Nephron progenitor cell (in vitro differentiated cells): ENCODE measurements around the gene IGSF5.

ENCODE experiments used
- DNase-seq: peaks from one replicate; pipeline ENCODE4 v3.0.0; 2021
- H3K27ac Mint-ChIP-seq: 2 replicates; pipeline ENCODE4 v1.8.0; 2021; ENCODE audit warnings: mild to moderate bottlenecking, moderate library complexity, mixed read lengths
- H3K27me3 Mint-ChIP-seq: 2 replicates; pipeline ENCODE4 v1.8.0; 2021; ENCODE audit warnings: mild to moderate bottlenecking, low read depth, mixed read lengths; ENCODE audit not compliant: poor library complexity
- H3K36me3 Mint-ChIP-seq: 2 replicates; pipeline ENCODE4 v1.8.0; 2021; ENCODE audit warnings: low read depth, mixed read lengths
- H3K4me1 Mint-ChIP-seq: 2 replicates; pipeline ENCODE4 v1.8.0; 2021; ENCODE audit warnings: mixed read lengths
- H3K4me3 Mint-ChIP-seq: 2 replicates; pipeline ENCODE4 v1.8.0; 2021; ENCODE audit warnings: mild to moderate bottlenecking, moderate library complexity, mixed read lengths
- H3K9me3 Mint-ChIP-seq: 2 replicates; pipeline ENCODE4 v1.8.0; 2021; ENCODE audit warnings: mild to moderate bottlenecking, moderate library complexity, mixed read lengths
- CTCF ChIP-seq: fragments of 200-600 bp; sonication (generic); IDR thresholded peaks from 2 replicates; pipeline ENCODE4 v1.5.0; 2021; ENCODE audit warnings: antibody characterized with exemption

The IGSF5 gene

DNA sequence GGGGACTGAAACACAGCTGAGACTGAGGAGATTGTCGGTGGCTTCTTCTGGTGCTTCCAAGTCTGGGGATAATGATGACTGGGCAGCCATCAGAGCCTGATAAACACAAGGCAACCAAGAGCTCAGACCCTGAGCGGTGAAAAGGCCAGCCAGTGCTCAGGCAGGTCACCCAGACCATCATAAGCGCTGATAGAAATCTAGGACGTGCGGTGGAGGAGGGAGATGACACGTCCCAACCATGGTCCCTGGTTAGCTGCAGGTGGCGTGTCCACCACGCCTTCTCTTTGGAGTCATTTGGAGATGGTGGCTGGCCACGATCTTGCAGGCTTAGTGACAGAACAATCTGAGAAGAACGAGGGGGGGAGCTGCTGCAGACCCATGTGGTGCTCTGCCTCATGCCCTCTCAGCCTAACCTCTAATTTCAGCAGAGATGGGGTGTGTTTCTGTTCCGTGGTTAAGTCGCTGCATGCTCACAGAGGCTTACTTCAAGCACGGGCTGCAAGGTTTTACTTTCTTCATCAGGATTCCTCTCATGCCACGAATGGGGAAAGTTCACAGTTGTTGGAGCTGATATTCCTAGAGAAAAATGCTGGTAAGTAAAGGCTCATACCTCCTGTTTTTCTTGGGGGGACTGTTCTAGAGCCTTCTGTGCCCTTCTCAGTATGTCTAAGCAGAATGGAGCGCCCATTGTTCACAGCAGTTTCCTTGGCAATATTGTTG lies 17.4 kb upstream of the IGSF5 start:
- no peak for TF ChIP-seq CTCF
- Mint-ChIP-seq H3K4me1 (no peaks in the 10 kb centered on the region), H3K27me3 (peaks cover 4% of the 10 kb centered on the region), H3K27ac (no peak overlapping the region), H3K4me3 (no peak overlapping the region), H3K9me3 (peaks cover 19% of the 10 kb centered on the region), H3K36me3 (peaks cover 14% of the 10 kb centered on the region)
- DNase-seq: no peak

DNA sequence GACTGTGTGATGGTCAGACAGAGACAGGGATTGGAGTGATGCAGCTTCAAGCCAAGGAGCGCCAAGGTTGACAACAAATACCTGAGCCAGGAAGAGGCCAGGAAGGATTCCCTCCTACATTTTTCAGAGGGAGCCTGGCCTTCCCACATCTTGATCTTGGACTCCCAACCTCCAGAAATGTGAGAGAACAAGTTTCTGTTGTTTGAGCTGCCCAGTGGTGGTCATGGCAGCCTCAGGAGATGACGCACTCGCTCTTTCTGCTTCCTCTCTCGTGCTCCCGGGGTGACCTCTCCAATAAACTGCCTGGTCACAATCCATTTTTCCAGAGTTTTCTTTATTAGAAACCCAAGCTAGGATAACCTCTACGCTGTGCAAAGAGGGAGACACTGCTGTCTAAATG lies 16.6 kb upstream of the IGSF5 start:
- H3K9me3 Mint-ChIP-seq: peaks cover 15% of the 10 kb centered on the region
- no peaks in the 10 kb centered on the region for H3K4me1 Mint-ChIP-seq
- no peak overlapping the region for H3K27ac Mint-ChIP-seq
- TF ChIP-seq CTCF: no peak
- no peak for DNase-seq
- peaks cover 4% of the 10 kb centered on the region for H3K27me3 Mint-ChIP-seq
- H3K36me3 Mint-ChIP-seq: peaks cover 10% of the 10 kb centered on the region
- H3K4me3 Mint-ChIP-seq: no peak overlapping the region

DNA sequence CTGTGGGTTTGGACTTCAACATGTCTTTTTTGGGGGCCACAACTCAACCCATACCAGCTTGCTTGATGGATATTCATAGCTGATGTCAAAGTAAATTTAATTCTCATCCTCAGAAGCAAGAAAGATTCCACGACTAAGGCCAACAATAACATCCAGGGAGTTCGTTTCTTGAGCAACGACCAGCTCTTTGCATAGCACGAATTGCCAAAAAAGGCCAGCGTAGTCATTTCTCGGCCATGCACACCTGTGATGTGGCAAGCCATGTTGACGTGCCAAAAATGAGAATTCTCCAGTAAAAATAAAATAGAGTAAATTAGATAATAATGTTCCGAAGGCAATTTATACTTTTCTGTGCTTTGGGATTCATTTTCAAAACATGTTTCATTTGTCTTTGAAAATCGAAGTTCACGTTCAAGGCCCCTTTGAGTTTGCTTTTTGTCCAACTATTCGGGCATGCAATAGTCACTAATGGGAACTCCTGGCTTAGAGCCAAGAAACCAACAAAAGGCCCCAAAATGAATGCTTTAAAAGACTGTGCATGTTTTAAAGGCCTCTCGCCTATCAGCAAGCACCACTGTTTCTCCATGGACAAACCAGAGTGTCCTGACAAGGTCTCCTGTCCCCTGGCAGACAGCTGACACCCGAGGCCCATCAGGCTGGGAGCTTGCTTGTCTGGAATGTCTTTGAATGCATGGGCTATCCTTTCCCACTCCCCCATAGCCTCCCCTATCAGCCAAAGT lies 14.4 kb upstream of the IGSF5 start:
- H3K36me3 Mint-ChIP-seq: no peaks in the 10 kb centered on the region

GRCh38 chr21:39736716-39737115 lies 8.3 kb upstream of the IGSF5 start:
- peak overlapping the region; percentile 23 for H3K27ac Mint-ChIP-seq
- no peaks in the 10 kb centered on the region for H3K27me3 Mint-ChIP-seq
- DNase-seq: no peak
- H3K4me3 Mint-ChIP-seq: no peak overlapping the region
- peaks cover 15% of the 10 kb centered on the region for H3K9me3 Mint-ChIP-seq
- no peak for TF ChIP-seq CTCF
- H3K36me3 Mint-ChIP-seq: no peaks in the 10 kb centered on the region
- no peaks in the 10 kb centered on the region for H3K4me1 Mint-ChIP-seq

More for the DNA sequence above, 14.4 kb upstream of the IGSF5 start:
- Mint-ChIP-seq H3K27ac (no peak overlapping the region), H3K4me3 (no peak overlapping the region), H3K27me3 (peaks cover 4% of the 10 kb centered on the region), H3K4me1 (no peaks in the 10 kb centered on the region), H3K9me3 (no peaks in the 10 kb centered on the region)
- no peak for DNase-seq
- no peak for TF ChIP-seq CTCF

- H3K4me3 Mint-ChIP-seq: no peak overlapping the region
- peak overlapping the region; percentile 23 for H3K27ac Mint-ChIP-seq
- H3K36me3 Mint-ChIP-seq: no peaks in the 10 kb centered on the region
Observed at GRCh38 chr21:39737376-39738000, 7.5 kb upstream of the IGSF5 start.

More at GRCh38 chr21:39737376-39738000, 7.5 kb upstream of the IGSF5 start:
- TF ChIP-seq CTCF: no peak
- Mint-ChIP-seq H3K4me1 (no peaks in the 10 kb centered on the region), H3K9me3 (peaks cover 15% of the 10 kb centered on the region), H3K27me3 (no peaks in the 10 kb centered on the region)
- DNase-seq: no peak
